ENCODE measurements around the gene AK2. TPM values are rescaled to one million over a fixed set of nuclear protein-coding genes. Genes with fewer than 3 reads are reported as not detected.
A peak's percentile ranks its signal among the peaks of the same experiment; 100 is the strongest.

AK2 gene
- total and polyA plus RNA-seq, 10 of the 15 experiments (the other 5 are each of a cell fraction or from before 2014, with no cell fraction given) = 52.3 to 500 (median 278) TPM

DNA sequence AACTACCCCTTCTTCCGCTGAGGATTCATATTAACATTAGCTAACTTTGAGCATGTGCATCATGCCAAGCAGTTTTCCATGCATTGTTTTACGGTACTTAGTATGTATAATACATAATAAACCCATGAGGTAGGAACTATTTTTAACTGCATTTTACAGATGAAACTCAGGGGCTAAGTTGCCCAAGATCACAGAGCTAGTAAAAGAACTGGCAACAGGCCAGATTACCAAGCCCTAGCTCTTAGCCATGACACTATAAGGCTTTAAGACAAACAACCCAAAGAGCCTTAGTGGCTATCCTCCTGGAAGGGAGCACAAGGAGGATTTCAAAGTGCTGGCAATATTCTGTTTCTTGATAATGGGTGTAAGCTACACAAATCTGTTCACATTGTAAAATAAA, 6.1 kb downstream of the AK2 start:
- SMC1A ChIA-PET (ENCODE audit: uncharacterized antibody, unreplicated experiment) = interaction anchor here (0.6 to 5.7 kb wide), 12 partner anchors 17 to 281 kb away, joined by 3 to 53 read pairs (median 5); no protein-coding TSS in a partner anchor
- H3K9ac ChIP-seq (ENCODE audit: control insufficient read depth, insufficient read depth, low read length) = no peak overlapping the region
- BruUV-seq (replicated peaks) = no TSS peak
- in situ Hi-C loops (cut with MboI) = no loop called here
- H3K36me3 ChIP-seq (ENCODE audit: control insufficient read depth in 2 of 2, insufficient read depth in 2 of 2, low read length in 1 of 2) = peaks cover 0 to 25% of the 10 kb centered on the region in 2 experiments
- H3K79me2 ChIP-seq (ENCODE audit: control insufficient read depth, insufficient read depth, low read length) = peaks cover 91% of the 10 kb centered on the region
- intact Hi-C loops (cut with micrococcal nuclease; ENCODE audit: unreplicated experiment) = no loop called here
- no peak overlapping the region for H2AFZ ChIP-seq (ENCODE audit: control insufficient read depth, low read depth, low read length)
- no peak overlapping the region for H3K27ac ChIP-seq (ENCODE audit: control insufficient read depth, insufficient read depth)
- peak overlapping the region; percentile 78; the same call in 1 of the 2 replicates for H3K4me2 ChIP-seq (ENCODE audit: control insufficient read depth, insufficient read depth)
- no peaks in the 10 kb centered on the region for H3K9me3 ChIP-seq (replicated peaks; ENCODE audit: control insufficient read depth, insufficient read depth, low read length)
- no peak overlapping the region for H3K4me3 ChIP-seq
- CTCF ChIA-PET = interaction anchor here (0.9 to 1.6 kb wide), 10 partner anchors 8 to 154 kb away, joined by 3 to 8 read pairs (median 4); partner anchors contain the start of gene RNF19B
- H3K4me1 ChIP-seq (ENCODE audit: control insufficient read depth, insufficient read depth, low read length) = peaks cover 20% of the 10 kb centered on the region
- peaks cover 5% of the 10 kb centered on the region; the same call in 1 of the 2 replicates for H4K20me1 ChIP-seq (ENCODE audit: control insufficient read depth, insufficient read depth)
- RAD21 ChIA-PET (ENCODE audit: unreplicated experiment) = interaction anchor here (1.2 to 3.0 kb wide), 5 partner anchors 9 to 69 kb away, joined by 3 to 10 read pairs (median 8); no protein-coding TSS in a partner anchor
- H3K27me3 ChIP-seq (replicated peaks in 1 of 2; ENCODE audit: control insufficient read depth in 2 of 2, insufficient read depth in 2 of 2, low read length in 1 of 2) = no peaks in the 10 kb centered on the region
- no peak for FAIRE-seq
- TF ChIP-seq HDAC6 (IDR thresholded peaks at IDR 0.05; ENCODE audit: unreplicated experiment) (no peak), EED (IDR thresholded peaks at IDR 0.05; ENCODE audit: low read depth) (no peak), ZNF622 (IDR thresholded peaks at IDR 0.05) (no peak), KLF5 (IDR thresholded peaks at IDR 0.05; ENCODE audit: partially characterized antibody) (no peak), YBX1 (IDR thresholded peaks at IDR 0.05) (no peak), E4F1 (IDR thresholded peaks at IDR 0.05; ENCODE audit: borderline replicate concordance, partially characterized antibody) (no peak), MLLT1 (IDR thresholded peaks at IDR 0.05) (no peak), POLR2AphosphoS5 (IDR thresholded peaks at IDR 0.05; ENCODE audit: low read length) (no peak), CHD4 (IDR thresholded peaks at IDR 0.05) (no peak), FOXM1 (IDR thresholded peaks at IDR 0.05; ENCODE audit: low read depth, low read length) (no peak), ATF3 (IDR thresholded peaks at IDR 0.05; ENCODE audit: borderline replicate concordance, extremely low read depth, low read depth, low read length) (no peak), STAT3 (IDR thresholded peaks at IDR 0.05; ENCODE audit: low read depth, low read length) (no peak), PAX5 (IDR thresholded peaks at IDR 0.05; ENCODE audit: borderline replicate concordance, low read depth, low read length) (no peak)
- TF ChIP-seq, protein P1, sequence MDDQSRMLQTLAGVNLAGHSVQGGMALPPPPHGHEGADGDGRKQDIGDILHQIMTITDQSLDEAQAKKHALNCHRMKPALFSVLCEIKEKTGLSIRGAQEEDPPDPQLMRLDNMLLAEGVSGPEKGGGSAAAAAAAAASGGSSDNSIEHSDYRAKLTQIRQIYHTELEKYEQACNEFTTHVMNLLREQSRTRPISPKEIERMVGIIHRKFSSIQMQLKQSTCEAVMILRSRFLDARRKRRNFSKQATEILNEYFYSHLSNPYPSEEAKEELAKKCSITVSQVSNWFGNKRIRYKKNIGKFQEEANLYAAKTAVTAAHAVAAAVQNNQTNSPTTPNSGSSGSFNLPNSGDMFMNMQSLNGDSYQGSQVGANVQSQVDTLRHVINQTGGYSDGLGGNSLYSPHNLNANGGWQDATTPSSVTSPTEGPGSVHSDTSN (IDR thresholded peaks at IDR 0.05; ENCODE audit: insufficient replicate concordance, low read depth, low read length) = no peak
- TF ChIP-seq, protein P2, sequence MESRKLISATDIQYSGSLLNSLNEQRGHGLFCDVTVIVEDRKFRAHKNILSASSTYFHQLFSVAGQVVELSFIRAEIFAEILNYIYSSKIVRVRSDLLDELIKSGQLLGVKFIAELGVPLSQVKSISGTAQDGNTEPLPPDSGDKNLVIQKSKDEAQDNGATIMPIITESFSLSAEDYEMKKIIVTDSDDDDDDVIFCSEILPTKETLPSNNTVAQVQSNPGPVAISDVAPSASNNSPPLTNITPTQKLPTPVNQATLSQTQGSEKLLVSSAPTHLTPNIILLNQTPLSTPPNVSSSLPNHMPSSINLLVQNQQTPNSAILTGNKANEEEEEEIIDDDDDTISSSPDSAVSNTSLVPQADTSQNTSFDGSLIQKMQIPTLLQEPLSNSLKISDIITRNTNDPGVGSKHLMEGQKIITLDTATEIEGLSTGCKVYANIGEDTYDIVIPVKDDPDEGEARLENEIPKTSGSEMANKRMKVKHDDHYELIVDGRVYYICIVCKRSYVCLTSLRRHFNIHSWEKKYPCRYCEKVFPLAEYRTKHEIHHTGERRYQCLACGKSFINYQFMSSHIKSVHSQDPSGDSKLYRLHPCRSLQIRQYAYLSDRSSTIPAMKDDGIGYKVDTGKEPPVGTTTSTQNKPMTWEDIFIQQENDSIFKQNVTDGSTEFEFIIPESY (IDR thresholded peaks at IDR 0.05) = no peak
- 92% methylated on average over 2 of the region's 2 CpGs for WGBS (ENCODE audit: insufficient coverage, insufficient replicate concordance, low lambda C conversion rate, missing lambda C conversion rate)
- ATAC-seq = no peak
- no peak for DNase-seq (ENCODE audit: low read depth, low spot score)
- POLR2A ChIA-PET = interaction anchor here (0.6 to 1.7 kb wide), 8 partner anchors 9 to 1259 kb away, joined by 3 to 5 read pairs (median 3); no protein-coding TSS in a partner anchor
